Gastroesophageal sphincter (tissue), 4 donors: ENCODE data around the gene SYPL1. TPM values are rescaled to one million over a fixed set of nuclear protein-coding genes. Genes with fewer than 3 reads are reported as not detected.

Experiments used
- ATAC-seq: fragments of 150-250 bp; one replicate; pipeline ENCODE4 v1.9.1; 2016; ENCODE audit warnings: mild to moderate bottlenecking, moderate library complexity
- H3K27ac ChIP-seq, 4 donors: fragments of 200-600 bp; sonication (generic) in 3 of 4; 1 replicate in 3 of 4; 2 replicates in 1 of 4; pipeline ENCODE4 v1.5.1; 2016 to 2019
- H3K27me3 ChIP-seq: fragments of 200-600 bp; sonication (generic); one replicate; pipeline ENCODE4 v1.5.1; 2019
- H3K36me3 ChIP-seq, 2 donors: fragments of 200-600 bp; sonication (generic); one replicate each; pipeline ENCODE4 v1.5.1; 2019; ENCODE audit warnings: control low read depth in 1 of 2
- H3K4me1 ChIP-seq, 3 donors: fragments of 200-600 bp; sonication (generic); 1 replicate in 2 of 3; 2 replicates in 1 of 3; pipeline ENCODE4 v1.5.1; 2016 to 2019; ENCODE audit warnings: control low read depth in 2 of 3
- H3K4me3 ChIP-seq, 2 donors: fragments of 200-600 bp; sonication (generic); one replicate each; pipeline ENCODE4 v1.5.1; 2019; ENCODE audit warnings: mild to moderate bottlenecking in 1 of 2, moderate library complexity in 1 of 2
- H3K9me3 ChIP-seq, 3 donors: fragments of 200-600 bp; sonication (generic); one replicate each; pipeline ENCODE4 v1.5.1; 2017 to 2019; ENCODE audit warnings: control low read depth in 2 of 3
- CTCF ChIP-seq, 4 experiments: fragments of 200-600 bp in 2 of 4; fragments of 450-650 bp in 2 of 4; sonication (generic) in 1 of 4; IDR thresholded peaks; one replicate each; pipeline ENCODE4 v1.5.1; 2017 to 2019; ENCODE audit warnings: antibody characterized with exemption in 4 of 4, mild to moderate bottlenecking in 2 of 4, moderate library complexity in 2 of 4
- EP300 ChIP-seq: sonication (generic); formaldehyde crosslinking; IDR thresholded peaks from one replicate; pipeline ENCODE4 v1.6.1; 2017; ENCODE audit warnings: antibody characterized with exemption, mild to moderate bottlenecking
- POLR2A ChIP-seq, 2 donors: fragments of 450-650 bp; IDR thresholded peaks; one replicate each; pipeline ENCODE4 v1.6.1; 2017; ENCODE audit warnings: antibody characterized with exemption in 2 of 2, mild to moderate bottlenecking in 2 of 2, moderate library complexity in 1 of 2
- POLR2AphosphoS5 ChIP-seq: sonication (generic); formaldehyde crosslinking; IDR thresholded peaks from one replicate; pipeline ENCODE4 v1.6.1; 2017; ENCODE audit warnings: antibody characterized with exemption
- WGBS, 2 donors: methylation state at CpG; one replicate each; pipeline ENCODE4 v1.1.5; 2018; ENCODE audit warnings: low coverage in 1 of 2; 5-methylcytosine and 5-hydroxymethylcytosine counted together
- total RNA-seq, 4 donors: library from RNA; depleted of rRNA; stranded (reverse); fragments of >200 nt; gene quantifications; one replicate each; pipeline ENCODE4 v1.1.0, GENCODE V29; 2016

The SYPL1 gene
- total RNA-seq, 4 donors from 2014 or later, result 80.0 to 132 (median 93.2) TPM

- H3K4me1 ChIP-seq, result peaks cover 11 to 78% (median 11%) of the 10 kb centered on the region in 3 donors
- H3K27me3 ChIP-seq, result no peaks in the 10 kb centered on the region
- 54 to 83% methylated on average over 2 to 3 of the region's 3 CpGs for WGBS, 2 donors
- TF ChIP-seq CTCF (IDR thresholded peaks at IDR 0.05), result no peak
- TF ChIP-seq POLR2A (IDR thresholded peaks at IDR 0.05), result no peak
- no peak for TF ChIP-seq EP300
- no peak for TF ChIP-seq POLR2AphosphoS5
- ATAC-seq, result no peak
- peaks cover 3 to 16% of the 10 kb centered on the region in 2 donors for H3K36me3 ChIP-seq
- H3K9me3 ChIP-seq, result no peaks in the 10 kb centered on the region
- no peak overlapping the region for H3K27ac ChIP-seq
- H3K4me3 ChIP-seq, result no peak overlapping the region
These were observed 10.4 kb downstream of the SYPL1 start for GRCh38 chr7:106101726-106102125.

- Histone ChIP-seq H3K9me3 (no peaks in the 10 kb centered on the region), H3K27me3 (no peaks in the 10 kb centered on the region), H3K4me1 (peaks cover 11 to 71% (median 11%) of the 10 kb centered on the region in 3 donors), H3K27ac (no peak overlapping the region), H3K4me3 (no peak overlapping the region), H3K36me3 (peaks cover 5 to 23% of the 10 kb centered on the region in 2 donors)
- 85 to 88% methylated on average over 5 of the region's 5 CpGs for WGBS, 2 donors
- TF ChIP-seq CTCF (IDR thresholded peaks at IDR 0.05) (no peak), POLR2AphosphoS5 (no peak), POLR2A (IDR thresholded peaks at IDR 0.05) (no peak), EP300 (no peak)
- no peak for ATAC-seq
These were observed 11.1 kb downstream of the SYPL1 start for GRCh38 chr7:106100863-106101629.

- no peak for ATAC-seq
These were observed 12.6 kb downstream of the SYPL1 start for GRCh38 chr7:106099539-106099938.

GRCh38 chr7:106098889-106099288 lies 13.2 kb downstream of the SYPL1 start:
- peaks cover 5 to 43% of the 10 kb centered on the region in 2 donors for H3K36me3 ChIP-seq
- no peak overlapping the region for H3K4me3 ChIP-seq
- no peaks in the 10 kb centered on the region for H3K27me3 ChIP-seq
- H3K4me1 ChIP-seq, result peaks cover under 1 to 50% (median 6%) of the 10 kb centered on the region in 3 donors
- no peak overlapping the region for H3K27ac ChIP-seq
- TF ChIP-seq POLR2A (IDR thresholded peaks at IDR 0.05) (no peak), EP300 (no peak), CTCF (IDR thresholded peaks at IDR 0.05) (no peak), POLR2AphosphoS5 (no peak)
- H3K9me3 ChIP-seq, result no peaks in the 10 kb centered on the region
- no peak for ATAC-seq

More at GRCh38 chr7:106099539-106099938, 12.6 kb downstream of the SYPL1 start:
- H3K27me3 ChIP-seq, result no peaks in the 10 kb centered on the region
- TF ChIP-seq POLR2A (IDR thresholded peaks at IDR 0.05) (no peak), EP300 (no peak), POLR2AphosphoS5 (no peak), CTCF (IDR thresholded peaks at IDR 0.05) (no peak)
- no peak overlapping the region for H3K4me3 ChIP-seq
- H3K4me1 ChIP-seq, result peaks cover 3 to 56% (median 9%) of the 10 kb centered on the region in 3 donors
- WGBS, 2 donors, result 96 to 100% methylated on average over 3 of the region's 3 CpGs
- H3K36me3 ChIP-seq, result peaks cover 5 to 37% of the 10 kb centered on the region in 2 donors
- no peak overlapping the region for H3K27ac ChIP-seq
- no peaks in the 10 kb centered on the region for H3K9me3 ChIP-seq

GRCh38 chr7:106095634-106096033 lies 16.5 kb downstream of the SYPL1 start:
- Histone ChIP-seq H3K36me3 (peaks cover 5 to 72% of the 10 kb centered on the region in 2 donors), H3K27ac (no peak overlapping the region), H3K4me3 (no peak overlapping the region), H3K27me3 (no peaks in the 10 kb centered on the region), H3K9me3 (no peaks in the 10 kb centered on the region), H3K4me1 (peaks cover 0 to 21% (median 1%) of the 10 kb centered on the region in 3 donors)
- no peak for TF ChIP-seq EP300
- no peak for TF ChIP-seq POLR2A (IDR thresholded peaks at IDR 0.05)
- TF ChIP-seq POLR2AphosphoS5, result no peak
- TF ChIP-seq CTCF (IDR thresholded peaks at IDR 0.05), result no peak
- ATAC-seq, result no peak
- 58 to 71% methylated on average over 1 of the region's 1 CpG for WGBS, 2 donors
